ENCODE results near the gene VASH2. TPM values are rescaled to one million over a fixed set of nuclear protein-coding genes. Genes with fewer than 3 reads are reported as not detected.

The VASH2 gene
- total RNA-seq, 1 donor from 2014 or later = 2.9 TPM

GRCh38 chr1:213003256-213003655, 52.9 kb downstream of the VASH2 start:
- DNase-seq (ENCODE audit: low read depth) = no peak
- no peak for TF ChIP-seq CTCF (IDR thresholded peaks at IDR 0.05; ENCODE audit: insufficient read depth, low read length, poor library complexity, severe bottlenecking)
- Histone ChIP-seq H3K36me3 (ENCODE audit: control insufficient read depth, insufficient read depth, low read length) (no peaks in the 10 kb centered on the region), H3K4me3 (ENCODE audit: low read depth, low read length) (no peak overlapping the region), H3K27me3 (ENCODE audit: control insufficient read depth, insufficient read depth, low read length) (no peaks in the 10 kb centered on the region)

- Histone ChIP-seq H3K4me3 (ENCODE audit: low read depth, low read length) (no peak overlapping the region), H3K27me3 (ENCODE audit: control insufficient read depth, insufficient read depth, low read length) (no peaks in the 10 kb centered on the region), H3K36me3 (ENCODE audit: control insufficient read depth, insufficient read depth, low read length) (no peaks in the 10 kb centered on the region)
- no peak for TF ChIP-seq CTCF (IDR thresholded peaks at IDR 0.05; ENCODE audit: insufficient read depth, low read length, poor library complexity, severe bottlenecking)
- DNase-seq (ENCODE audit: low read depth) = no peak
Observed at GRCh38 chr1:213008564-213008963, 58.2 kb downstream of the VASH2 start.

- no peak for TF ChIP-seq CTCF (IDR thresholded peaks at IDR 0.05; ENCODE audit: insufficient read depth, low read length, poor library complexity, severe bottlenecking)
- no peak for DNase-seq (ENCODE audit: low read depth)
Observed at GRCh38 chr1:213014642-213015041, 64.3 kb downstream of the VASH2 start.

GRCh38 chr1:213015099-213016050, 65.0 kb downstream of the VASH2 start, which contains the start of gene ANGEL2:
Gene ANGEL2, minus strand, starts transcription at chr1:213015867. Its CDS starts 196 bp downstream, at chr1:213015671.
- peak; percentile 96 for DNase-seq (ENCODE audit: low read depth)
- H3K4me3 ChIP-seq (ENCODE audit: low read depth, low read length) = peak within 1 kb of the TSS; percentile 99
- H3K27me3 ChIP-seq (ENCODE audit: control insufficient read depth, insufficient read depth, low read length) = no peaks in the 10 kb centered on the region
- TF ChIP-seq CTCF (IDR thresholded peaks at IDR 0.05; ENCODE audit: insufficient read depth, low read length, poor library complexity, severe bottlenecking) = no peak
- H3K36me3 ChIP-seq (ENCODE audit: control insufficient read depth, insufficient read depth, low read length) = no peaks in the 10 kb centered on the region

More at GRCh38 chr1:213014642-213015041, 64.3 kb downstream of the VASH2 start:
- Histone ChIP-seq H3K36me3 (ENCODE audit: control insufficient read depth, insufficient read depth, low read length) (no peaks in the 10 kb centered on the region), H3K4me3 (ENCODE audit: low read depth, low read length) (peak overlapping the region; percentile 99), H3K27me3 (ENCODE audit: control insufficient read depth, insufficient read depth, low read length) (no peaks in the 10 kb centered on the region)

GRCh38 chr1:213017447-213018273, 67.3 kb downstream of the VASH2 start:
- H3K36me3 ChIP-seq (ENCODE audit: control insufficient read depth, insufficient read depth, low read length) = no peaks in the 10 kb centered on the region
- H3K4me3 ChIP-seq (ENCODE audit: low read depth, low read length) = no peak overlapping the region
- no peaks in the 10 kb centered on the region for H3K27me3 ChIP-seq (ENCODE audit: control insufficient read depth, insufficient read depth, low read length)
- TF ChIP-seq CTCF (IDR thresholded peaks at IDR 0.05; ENCODE audit: insufficient read depth, low read length, poor library complexity, severe bottlenecking) = no peak
- no peak for DNase-seq (ENCODE audit: low read depth)
